ENCODE results near the gene SMAD6. TPM values are rescaled to one million over a fixed set of nuclear protein-coding genes. Genes with fewer than 3 reads are reported as not detected.

Gene SMAD6
- total RNA-seq, 1 experiment from 2014 or later = 19.9 TPM

DNA sequence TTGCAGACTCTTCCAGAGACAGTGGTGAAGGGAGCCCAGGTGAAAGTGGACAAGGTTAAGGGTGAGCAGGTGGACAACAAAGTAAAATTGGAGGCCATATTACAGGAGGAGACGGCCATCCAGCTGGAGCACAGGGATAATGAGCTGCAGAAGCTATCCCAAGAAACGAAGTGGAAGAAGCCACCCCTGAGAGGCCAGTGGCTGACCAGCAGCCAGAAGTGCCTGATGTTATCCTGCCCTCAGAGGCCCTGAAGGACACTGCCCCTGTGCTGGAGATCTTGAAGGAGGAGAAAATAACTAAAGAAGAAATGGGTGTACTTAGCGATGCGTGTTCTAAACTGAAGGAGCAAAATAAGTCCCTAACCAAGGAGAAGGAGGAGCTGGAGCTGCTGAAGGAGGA lies 107.6 kb downstream of the SMAD6 start:
- intact Hi-C loops (cut with micrococcal nuclease) = no loop called here
- Histone ChIP-seq H3K36me3 (ENCODE audit: low read depth, low read length) (no peaks in the 10 kb centered on the region), H2AFZ (ENCODE audit: low read length) (no peak overlapping the region), H3K4me2 (ENCODE audit: low read length) (no peak overlapping the region), H3K79me2 (ENCODE audit: low read length) (no peaks in the 10 kb centered on the region), H3K27ac (ENCODE audit: low read length) (no peak overlapping the region), H3F3A (ENCODE audit: low read length, unreplicated experiment) (no peaks in the 10 kb centered on the region), H3K9me2 (replicated peaks; ENCODE audit: low read length) (no peaks in the 10 kb centered on the region), H4K20me1 (ENCODE audit: low read length) (no peaks in the 10 kb centered on the region), H3K9me3 (ENCODE audit: low read length) (no peaks in the 10 kb centered on the region), H3K27me3 (ENCODE audit: low read length) (no peaks in the 10 kb centered on the region), H3K4me1 (ENCODE audit: insufficient read depth, low read length) (0 out of 2 replicates have a peak, but pooled peaks cover 4% of the 10 kb centered on the region), H3K9ac (ENCODE audit: low read length) (no peak overlapping the region), H3K4me3 (ENCODE audit: low read length) (no peak overlapping the region)
- DNase-seq = no peak
- ChIA-PET POLR2A (ENCODE audit: unreplicated experiment) (no interaction called here), CTCF (no interaction called here)
- TF ChIP-seq EZH2 (IDR thresholded peaks at IDR 0.05; ENCODE audit: low read length, unreplicated experiment) (no peak), CTCF (conservative IDR thresholded peaks at IDR 0.05; ENCODE audit: low read depth, low read length) (no peak), EZH2phosphoT487 (IDR thresholded peaks at IDR 0.05; ENCODE audit: borderline replicate concordance, low read length) (no peak)
- BruUV-seq (replicated peaks) = no TSS peak
- ATAC-seq = no peak

DNA sequence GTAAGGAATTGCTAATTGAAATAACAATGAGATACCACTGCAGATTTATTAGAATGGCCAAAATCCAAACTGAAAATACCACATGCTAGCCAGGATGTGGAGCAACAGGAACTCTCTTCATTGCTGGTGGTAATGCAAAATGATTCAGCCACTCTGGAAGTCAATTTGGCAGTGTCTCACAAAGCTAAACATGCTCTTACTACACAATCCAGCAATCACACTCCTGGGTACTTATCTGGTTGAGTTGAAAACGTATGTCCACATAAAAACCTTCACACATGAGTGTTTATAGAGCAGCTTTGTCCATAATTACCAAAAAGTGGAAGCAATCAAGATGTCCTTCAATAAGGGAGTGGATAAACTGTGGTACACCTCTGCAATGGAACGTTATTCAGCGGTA lies 113.3 kb downstream of the SMAD6 start:
- H2AFZ ChIP-seq (ENCODE audit: low read length) = no peak overlapping the region
- ATAC-seq (peak; percentile 90), DNase-seq (peak; percentile 76)
- POLR2A ChIA-PET (ENCODE audit: unreplicated experiment) = no interaction called here
- intact Hi-C loops (cut with micrococcal nuclease) = no loop called here
- H4K20me1 ChIP-seq (ENCODE audit: low read length) = no peaks in the 10 kb centered on the region
- peak overlapping the region; percentile 10; the same call in 1 of the 2 replicates for H3K27ac ChIP-seq (ENCODE audit: low read length)
- no TSS peak for BruUV-seq (replicated peaks)
- CTCF ChIA-PET = no interaction called here
- no peaks in the 10 kb centered on the region for H3K36me3 ChIP-seq (ENCODE audit: low read depth, low read length)
- TF ChIP-seq EZH2 (IDR thresholded peaks at IDR 0.05; ENCODE audit: low read length, unreplicated experiment) (no peak), EZH2phosphoT487 (IDR thresholded peaks at IDR 0.05; ENCODE audit: borderline replicate concordance, low read length) (no peak), CTCF (conservative IDR thresholded peaks at IDR 0.05; ENCODE audit: low read depth, low read length) (no peak)
- H3K9me3 ChIP-seq (ENCODE audit: low read length) = no peaks in the 10 kb centered on the region
- H3K9ac ChIP-seq (ENCODE audit: low read length) = no peak overlapping the region
- no peak overlapping the region for H3K4me3 ChIP-seq (ENCODE audit: low read length)
- H3K4me2 ChIP-seq (ENCODE audit: low read length) = peak overlapping the region; percentile 13
- no peaks in the 10 kb centered on the region for H3K9me2 ChIP-seq (replicated peaks; ENCODE audit: low read length)
- H3K79me2 ChIP-seq (ENCODE audit: low read length) = no peaks in the 10 kb centered on the region
- H3K27me3 ChIP-seq (ENCODE audit: low read length) = no peaks in the 10 kb centered on the region
- H3K4me1 ChIP-seq (ENCODE audit: insufficient read depth, low read length) = peaks cover 29% of the 10 kb centered on the region
- H3F3A ChIP-seq (ENCODE audit: low read length, unreplicated experiment) = no peaks in the 10 kb centered on the region

DNA sequence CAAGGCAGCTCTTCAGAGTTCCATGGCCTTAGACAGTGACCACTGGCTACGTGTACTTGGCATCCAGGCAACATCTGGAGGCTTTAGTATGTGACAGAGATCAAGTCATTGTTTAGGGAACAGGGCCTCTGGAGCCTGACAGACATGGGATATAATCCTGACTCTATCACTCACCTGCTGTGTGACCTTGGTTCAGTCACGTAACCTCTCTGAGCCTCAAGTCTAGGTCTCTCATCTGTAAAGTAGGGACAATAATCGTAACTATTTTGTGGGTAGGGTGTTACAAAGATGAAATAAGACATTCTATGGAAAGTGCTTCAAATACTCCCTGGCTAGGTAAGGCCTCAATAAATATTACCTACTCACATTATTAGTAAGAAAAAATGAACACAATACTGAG lies 114.2 kb downstream of the SMAD6 start:
- POLR2A ChIA-PET (ENCODE audit: unreplicated experiment) = no interaction called here

More for the DNA sequence above, 114.2 kb downstream of the SMAD6 start:
- ATAC-seq (no peak), DNase-seq (no peak)
- Histone ChIP-seq H3K36me3 (ENCODE audit: low read depth, low read length) (no peaks in the 10 kb centered on the region), H3K9me3 (ENCODE audit: low read length) (no peaks in the 10 kb centered on the region), H4K20me1 (ENCODE audit: low read length) (no peaks in the 10 kb centered on the region), H3K4me3 (ENCODE audit: low read length) (no peak overlapping the region), H3K4me2 (ENCODE audit: low read length) (no peak overlapping the region), H3K9ac (ENCODE audit: low read length) (no peak overlapping the region), H3F3A (ENCODE audit: low read length, unreplicated experiment) (no peaks in the 10 kb centered on the region), H3K27me3 (ENCODE audit: low read length) (no peaks in the 10 kb centered on the region), H3K79me2 (ENCODE audit: low read length) (no peaks in the 10 kb centered on the region), H3K9me2 (replicated peaks; ENCODE audit: low read length) (no peaks in the 10 kb centered on the region), H3K27ac (ENCODE audit: low read length) (no peak overlapping the region), H3K4me1 (ENCODE audit: insufficient read depth, low read length) (peaks cover 29% of the 10 kb centered on the region), H2AFZ (ENCODE audit: low read length) (no peak overlapping the region)
- no TSS peak for BruUV-seq (replicated peaks)
- CTCF ChIA-PET = no interaction called here
- TF ChIP-seq EZH2phosphoT487 (IDR thresholded peaks at IDR 0.05; ENCODE audit: borderline replicate concordance, low read length) = no peak
- TF ChIP-seq CTCF (conservative IDR thresholded peaks at IDR 0.05; ENCODE audit: low read depth, low read length) = no peak
- TF ChIP-seq EZH2 (IDR thresholded peaks at IDR 0.05; ENCODE audit: low read length, unreplicated experiment) = no peak
- intact Hi-C loops (cut with micrococcal nuclease) = no loop called here
